ENCODE results near the gene COX4I1.

The COX4I1 gene

DNA sequence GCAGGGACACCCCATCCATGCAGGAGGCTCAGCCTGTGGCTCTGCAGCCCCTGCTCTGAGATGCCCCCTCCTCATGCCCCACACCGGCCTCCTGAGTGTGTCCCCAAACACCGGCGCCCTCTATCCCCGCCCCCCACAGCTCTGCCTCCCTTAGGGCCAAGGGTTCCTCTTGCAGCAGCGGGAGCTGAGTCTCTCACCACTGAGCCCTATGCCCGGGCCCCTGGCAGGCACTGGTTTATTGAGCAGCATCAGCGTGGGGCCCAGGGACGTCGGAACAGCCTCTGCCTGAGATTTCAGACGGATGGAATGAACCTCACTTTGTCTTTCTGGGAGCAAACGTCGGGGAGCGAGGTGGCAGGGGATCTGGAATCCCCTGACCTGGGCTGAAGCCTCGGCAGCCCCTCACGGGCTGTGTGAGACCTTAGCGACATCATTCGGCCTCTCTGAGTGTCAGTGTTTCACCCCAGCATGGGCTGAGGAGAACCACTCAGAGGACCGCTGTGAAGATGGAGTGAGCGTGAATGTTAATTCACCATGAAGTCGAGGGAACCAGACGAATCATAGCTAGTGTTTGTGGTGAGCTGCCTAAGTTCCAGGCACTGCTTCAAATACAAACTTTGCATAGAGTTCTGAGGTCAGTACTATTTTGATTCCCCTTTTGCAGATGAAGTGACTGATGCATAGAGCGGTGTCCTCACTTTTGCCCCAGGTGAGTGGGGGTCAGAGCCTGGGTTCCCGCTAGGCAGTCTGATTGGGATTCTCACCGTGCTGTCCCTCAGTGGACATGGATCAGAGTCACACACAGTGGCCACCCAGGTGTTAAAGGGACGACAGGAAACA, 43.3 kb upstream of the COX4I1 start:
- H3K4me3 ChIP-seq (ENCODE audit: low read depth in 1 of 2, low read length in 2 of 2) = no peak overlapping the region
- no peak overlapping the region for H3K27ac ChIP-seq (ENCODE audit: low read length)
- H3K79me2 ChIP-seq (ENCODE audit: insufficient read depth, low read length) = no peaks in the 10 kb centered on the region
- H3K36me3 ChIP-seq (ENCODE audit: insufficient read depth, low read length) = no peaks in the 10 kb centered on the region
- H4K20me1 ChIP-seq (ENCODE audit: insufficient read depth, low read length) = peaks cover 18% of the 10 kb centered on the region; the same call in 1 of the 2 replicates
- H3K9ac ChIP-seq (ENCODE audit: low read depth, low read length) = no peak overlapping the region
- H3K4me2 ChIP-seq (ENCODE audit: insufficient read depth, low read length) = no peak overlapping the region
- ATAC-seq (ENCODE audit: insufficient read depth, low read depth) = no peak
- H3K4me1 ChIP-seq (ENCODE audit: insufficient read depth, low read length) = peaks cover 2% of the 10 kb centered on the region; the same call in 1 of the 2 replicates
- no peaks in the 10 kb centered on the region for H3K9me3 ChIP-seq (ENCODE audit: insufficient read depth, low read length, severe bottlenecking)
- no peak for TF ChIP-seq EZH2 (IDR thresholded peaks at IDR 0.05; ENCODE audit: borderline replicate concordance, low read depth, low read length, severe bottlenecking)
- TF ChIP-seq, protein P1, sequence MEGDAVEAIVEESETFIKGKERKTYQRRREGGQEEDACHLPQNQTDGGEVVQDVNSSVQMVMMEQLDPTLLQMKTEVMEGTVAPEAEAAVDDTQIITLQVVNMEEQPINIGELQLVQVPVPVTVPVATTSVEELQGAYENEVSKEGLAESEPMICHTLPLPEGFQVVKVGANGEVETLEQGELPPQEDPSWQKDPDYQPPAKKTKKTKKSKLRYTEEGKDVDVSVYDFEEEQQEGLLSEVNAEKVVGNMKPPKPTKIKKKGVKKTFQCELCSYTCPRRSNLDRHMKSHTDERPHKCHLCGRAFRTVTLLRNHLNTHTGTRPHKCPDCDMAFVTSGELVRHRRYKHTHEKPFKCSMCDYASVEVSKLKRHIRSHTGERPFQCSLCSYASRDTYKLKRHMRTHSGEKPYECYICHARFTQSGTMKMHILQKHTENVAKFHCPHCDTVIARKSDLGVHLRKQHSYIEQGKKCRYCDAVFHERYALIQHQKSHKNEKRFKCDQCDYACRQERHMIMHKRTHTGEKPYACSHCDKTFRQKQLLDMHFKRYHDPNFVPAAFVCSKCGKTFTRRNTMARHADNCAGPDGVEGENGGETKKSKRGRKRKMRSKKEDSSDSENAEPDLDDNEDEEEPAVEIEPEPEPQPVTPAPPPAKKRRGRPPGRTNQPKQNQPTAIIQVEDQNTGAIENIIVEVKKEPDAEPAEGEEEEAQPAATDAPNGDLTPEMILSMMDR (IDR thresholded peaks at IDR 0.05; ENCODE audit: borderline replicate concordance, extremely low read depth, low read length, poor library complexity, severe bottlenecking) = no peak
- H3K27me3 ChIP-seq (ENCODE audit: insufficient read depth, low read length, poor library complexity) = peaks cover 27% of the 10 kb centered on the region
- H2AFZ ChIP-seq (ENCODE audit: low read depth, low read length) = no peak overlapping the region
- no peak for DNase-seq

DNA sequence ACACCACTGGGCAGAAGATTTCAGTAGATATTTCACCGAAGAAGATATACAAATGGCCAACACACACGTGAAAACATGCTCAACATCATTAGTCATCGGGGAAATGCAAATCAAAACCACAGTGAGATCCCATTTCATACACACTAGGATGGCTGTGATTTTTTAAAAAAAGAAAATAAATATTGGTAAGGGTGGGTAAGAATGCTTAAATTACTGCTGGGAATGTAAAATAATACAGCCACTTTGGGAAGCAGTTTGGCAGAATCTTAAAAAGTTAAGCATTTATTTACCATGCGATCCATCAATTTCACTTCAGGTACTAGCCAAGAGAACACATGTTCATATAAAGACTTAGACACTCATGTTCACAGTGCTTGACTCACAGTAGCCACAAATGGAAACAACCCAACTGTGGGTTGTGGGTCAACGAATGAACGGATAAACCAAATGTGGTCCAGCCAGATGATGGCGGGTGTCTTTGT, 42.1 kb upstream of the COX4I1 start:
- peaks cover 8% of the 10 kb centered on the region; the same call in 1 of the 2 replicates for H4K20me1 ChIP-seq (ENCODE audit: insufficient read depth, low read length)
- H3K36me3 ChIP-seq (ENCODE audit: insufficient read depth, low read length) = no peaks in the 10 kb centered on the region
- no peaks in the 10 kb centered on the region for H3K9me3 ChIP-seq (ENCODE audit: insufficient read depth, low read length, severe bottlenecking)
- H3K9ac ChIP-seq (ENCODE audit: low read depth, low read length) = no peak overlapping the region
- no peaks in the 10 kb centered on the region for H3K79me2 ChIP-seq (ENCODE audit: insufficient read depth, low read length)
- no peak overlapping the region for H3K27ac ChIP-seq (ENCODE audit: low read length)
- no peak for DNase-seq
- no peak for ATAC-seq (ENCODE audit: insufficient read depth, low read depth)
- H3K4me3 ChIP-seq (ENCODE audit: low read depth in 1 of 2, low read length in 2 of 2) = no peak overlapping the region
- no peak overlapping the region for H3K4me2 ChIP-seq (ENCODE audit: insufficient read depth, low read length)
- H3K27me3 ChIP-seq (ENCODE audit: insufficient read depth, low read length, poor library complexity) = peaks cover 15% of the 10 kb centered on the region
- no peak overlapping the region for H2AFZ ChIP-seq (ENCODE audit: low read depth, low read length)
- no peak for TF ChIP-seq EZH2 (IDR thresholded peaks at IDR 0.05; ENCODE audit: borderline replicate concordance, low read depth, low read length, severe bottlenecking)
- TF ChIP-seq, protein P1 (IDR thresholded peaks at IDR 0.05; ENCODE audit: borderline replicate concordance, extremely low read depth, low read length, poor library complexity, severe bottlenecking) = no peak
- H3K4me1 ChIP-seq (ENCODE audit: insufficient read depth, low read length) = no peaks in the 10 kb centered on the region; the same call in 1 of the 2 replicates

DNA sequence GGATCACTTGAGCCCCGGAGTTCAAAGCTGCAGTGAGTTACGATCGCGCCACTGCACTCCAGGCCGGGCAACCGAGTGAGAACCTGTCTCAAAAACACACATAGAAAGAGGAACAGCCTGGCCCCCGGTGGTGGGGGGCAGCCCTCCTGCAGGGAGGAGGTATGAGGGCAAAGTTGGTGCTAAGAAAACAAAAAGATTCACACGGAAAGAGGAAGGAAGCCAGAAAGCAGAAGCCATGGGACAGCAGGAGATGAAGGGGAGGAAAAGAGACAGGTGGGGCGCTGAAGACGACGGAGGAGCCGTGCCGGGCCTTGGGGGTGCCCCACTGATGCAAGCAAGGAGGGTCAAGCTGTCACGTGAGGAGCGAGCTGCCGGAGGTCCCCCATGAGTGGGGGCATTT, 40.4 kb upstream of the COX4I1 start:
- ATAC-seq (ENCODE audit: insufficient read depth, low read depth) = 0 out of 3 replicates have a peak, but pooled peaks have one; percentile 12
- Histone ChIP-seq H3K4me3 (ENCODE audit: low read depth in 1 of 2, low read length in 2 of 2) (no peak overlapping the region), H2AFZ (ENCODE audit: low read depth, low read length) (no peak overlapping the region), H3K27me3 (ENCODE audit: insufficient read depth, low read length, poor library complexity) (peaks cover 15% of the 10 kb centered on the region), H3K4me2 (ENCODE audit: insufficient read depth, low read length) (no peak overlapping the region), H3K9ac (ENCODE audit: low read depth, low read length) (no peak overlapping the region), H3K4me1 (ENCODE audit: insufficient read depth, low read length) (no peaks in the 10 kb centered on the region; the same call in 1 of the 2 replicates), H3K27ac (ENCODE audit: low read length) (no peak overlapping the region), H4K20me1 (ENCODE audit: insufficient read depth, low read length) (peaks cover 8% of the 10 kb centered on the region; the same call in 1 of the 2 replicates), H3K36me3 (ENCODE audit: insufficient read depth, low read length) (no peaks in the 10 kb centered on the region), H3K9me3 (ENCODE audit: insufficient read depth, low read length, severe bottlenecking) (no peaks in the 10 kb centered on the region), H3K79me2 (ENCODE audit: insufficient read depth, low read length) (no peaks in the 10 kb centered on the region)
- DNase-seq = no peak
- TF ChIP-seq, protein P1 (IDR thresholded peaks at IDR 0.05; ENCODE audit: borderline replicate concordance, extremely low read depth, low read length, poor library complexity, severe bottlenecking) = no peak
- no peak for TF ChIP-seq EZH2 (IDR thresholded peaks at IDR 0.05; ENCODE audit: borderline replicate concordance, low read depth, low read length, severe bottlenecking)

Measured in DND-41 (cell line).